Measurements from ENCODE around the gene DSCAM. TPM values are rescaled to one million over a fixed set of nuclear protein-coding genes. Genes with fewer than 3 reads are reported as not detected.

Gene DSCAM
- total RNA-seq, 1 experiment from 2014 or later: not detected

GRCh38 chr21:40615505-40616376 lies 231.2 kb downstream of the DSCAM start:
- no peak for DNase-seq (ENCODE audit: low read depth)

GRCh38 chr21:40613546-40614030 lies 233.4 kb downstream of the DSCAM start:
- no peak for DNase-seq (ENCODE audit: low read depth)

DNA sequence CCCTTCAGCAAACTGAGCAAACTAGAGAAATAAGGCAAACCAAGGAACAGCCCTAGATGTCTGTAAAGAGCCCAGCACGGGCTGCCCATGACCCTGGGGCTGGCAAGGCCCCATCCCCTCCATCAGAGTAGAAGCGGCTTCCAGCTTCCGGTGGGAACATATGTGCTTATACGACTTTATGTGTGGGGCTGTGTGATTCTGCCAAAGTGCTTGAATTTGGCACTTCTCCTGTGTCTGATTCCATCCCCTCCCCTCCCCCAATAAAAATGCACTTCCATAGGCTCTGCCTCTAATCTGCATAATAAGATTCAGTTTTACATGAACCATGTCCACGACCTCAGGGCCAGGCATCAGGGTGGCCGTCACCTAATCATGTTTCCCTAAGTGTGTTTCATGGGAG lies 236.6 kb downstream of the DSCAM start:
- no peak for DNase-seq (ENCODE audit: low read depth)

GRCh38 chr21:40606341-40606740 lies 240.6 kb downstream of the DSCAM start:
- no peak for DNase-seq (ENCODE audit: low read depth)

DNA sequence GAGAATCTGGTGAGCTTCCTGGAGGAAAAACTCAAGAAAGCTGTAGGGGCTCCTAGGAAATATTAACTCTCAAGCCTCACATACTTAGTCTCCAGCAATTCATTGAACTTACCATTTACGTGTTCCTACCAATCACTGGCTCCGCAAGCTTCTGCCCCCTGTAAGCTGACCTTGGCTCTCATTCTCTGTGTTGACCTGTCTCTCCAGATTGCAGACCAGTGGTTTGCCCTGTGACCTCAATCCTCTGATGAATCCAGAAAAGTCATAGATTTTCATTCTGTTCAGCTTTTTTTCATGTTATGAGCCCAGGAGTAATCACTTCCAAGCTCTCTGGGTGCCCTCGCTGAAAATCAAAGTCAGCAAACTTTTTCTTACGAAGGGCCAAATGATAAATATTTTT lies 241.9 kb downstream of the DSCAM start:
- no peak for DNase-seq (ENCODE audit: low read depth)

- DNase-seq (ENCODE audit: low read depth): no peak
These were observed 243.2 kb downstream of the DSCAM start for GRCh38 chr21:40603774-40604173.

GRCh38 chr21:40602080-40602479 lies 244.9 kb downstream of the DSCAM start:
- DNase-seq (ENCODE audit: low read depth): no peak

DNA sequence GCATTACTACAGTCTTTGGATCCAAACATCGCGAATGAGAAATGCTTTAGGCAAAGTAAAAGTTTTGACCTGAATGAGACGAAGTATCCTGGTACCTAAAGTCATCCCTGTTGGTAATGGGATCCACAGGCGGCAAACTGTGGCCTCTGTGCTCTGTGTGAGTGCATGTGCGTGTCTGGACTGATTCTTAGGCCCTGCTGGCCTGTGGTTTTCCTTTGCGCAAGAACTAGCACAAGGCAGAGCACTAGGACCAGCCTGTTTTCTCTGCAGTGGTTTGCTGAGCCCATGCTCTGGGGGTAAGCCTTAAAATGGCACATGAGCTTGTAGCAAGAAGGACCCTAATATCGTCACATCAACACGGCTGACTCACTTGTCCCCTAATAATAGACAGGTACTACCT lies 251.2 kb downstream of the DSCAM start:
- no peak for DNase-seq (ENCODE audit: low read depth)

DNA sequence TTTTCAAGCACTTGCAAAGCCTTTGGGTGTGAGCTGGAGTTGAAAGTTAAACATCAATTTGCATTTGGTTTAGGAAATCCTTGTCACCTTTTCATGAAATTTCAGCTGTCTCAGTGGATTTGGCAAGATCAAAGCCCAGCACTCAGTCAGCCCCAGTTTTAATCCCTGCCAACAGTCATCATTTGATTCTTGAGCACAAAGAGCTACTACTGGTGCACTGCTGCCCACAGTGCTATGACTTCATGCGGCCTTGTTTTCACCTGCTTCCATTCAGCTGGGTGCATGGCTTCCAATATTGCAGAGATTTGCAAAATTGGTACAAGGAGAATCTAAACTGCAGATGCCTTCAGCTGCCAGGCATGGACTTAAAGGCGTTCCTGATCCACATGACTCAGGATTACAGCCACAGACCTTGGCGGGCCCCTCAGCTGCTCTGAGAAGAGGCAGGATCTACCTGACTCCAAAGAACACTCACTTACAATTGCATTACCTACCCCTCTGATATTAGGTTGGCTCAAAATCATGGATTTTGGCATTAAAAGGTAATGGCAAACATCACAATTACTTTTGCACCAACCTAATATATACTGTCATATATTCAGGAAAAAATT lies 259.1 kb downstream of the DSCAM start:
- no peak for DNase-seq (ENCODE audit: low read depth)

DNA sequence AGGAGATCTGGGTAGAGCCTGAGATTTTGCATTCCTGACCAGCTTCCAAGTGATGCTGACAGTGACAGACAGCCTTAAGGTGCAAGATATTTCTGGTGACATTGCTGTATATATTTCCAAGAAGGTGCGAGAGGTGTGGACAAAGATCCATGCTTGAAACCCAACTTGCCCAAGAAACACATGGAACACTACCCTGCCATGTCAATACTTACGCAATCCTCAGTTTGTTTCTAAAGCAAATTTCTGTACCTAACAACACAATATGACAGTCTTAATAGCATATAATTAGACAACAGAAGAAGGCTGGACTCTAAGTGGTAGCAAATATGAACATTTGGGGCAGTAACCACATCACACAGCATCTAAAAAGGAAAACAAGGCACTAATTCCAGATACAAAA lies 260.4 kb downstream of the DSCAM start:
- DNase-seq (ENCODE audit: low read depth): no peak

DNA sequence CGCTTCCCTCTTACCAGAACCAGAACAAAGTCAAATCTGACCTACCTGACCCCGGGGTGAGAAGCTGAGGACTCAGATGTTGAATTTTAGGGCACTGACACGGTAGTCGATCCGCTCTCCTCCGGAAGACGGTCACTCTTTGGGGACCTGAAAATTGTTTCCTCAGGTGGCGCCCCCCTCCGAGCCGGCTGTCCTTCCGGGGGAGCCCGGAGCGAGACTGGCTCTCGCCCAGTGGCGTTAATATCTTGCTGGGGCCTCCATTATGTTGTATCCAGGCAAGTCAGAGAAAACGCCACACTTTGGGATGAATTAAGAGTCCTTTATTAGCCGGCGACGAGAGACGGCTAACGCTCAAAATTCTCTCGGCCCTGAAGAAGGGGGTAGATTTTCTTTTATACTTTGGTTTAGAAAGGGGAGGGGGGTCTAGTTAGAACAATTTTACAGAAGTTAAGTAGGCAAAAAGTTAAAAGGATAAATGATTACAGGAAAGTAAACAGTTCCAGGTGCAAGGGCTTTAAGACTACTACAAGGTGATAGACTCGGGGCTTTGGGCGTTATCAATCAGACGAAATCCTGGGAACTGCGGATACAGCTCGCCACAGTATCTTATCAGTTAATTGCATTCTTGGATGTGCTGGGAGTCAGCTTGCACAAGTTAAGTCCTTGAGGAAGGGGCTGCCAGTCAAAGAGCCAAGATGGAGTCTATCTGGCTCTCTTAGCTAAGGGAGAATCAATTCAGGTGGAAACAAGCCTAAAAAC lies 269.5 kb downstream of the DSCAM start:
- DNase-seq (ENCODE audit: low read depth): no peak

GRCh38 chr21:40575976-40576375 lies 271.0 kb downstream of the DSCAM start:
- no peak for DNase-seq (ENCODE audit: low read depth)

- no peak for DNase-seq (ENCODE audit: low read depth)
These were observed 277.6 kb downstream of the DSCAM start for GRCh38 chr21:40569357-40569756.

DNA sequence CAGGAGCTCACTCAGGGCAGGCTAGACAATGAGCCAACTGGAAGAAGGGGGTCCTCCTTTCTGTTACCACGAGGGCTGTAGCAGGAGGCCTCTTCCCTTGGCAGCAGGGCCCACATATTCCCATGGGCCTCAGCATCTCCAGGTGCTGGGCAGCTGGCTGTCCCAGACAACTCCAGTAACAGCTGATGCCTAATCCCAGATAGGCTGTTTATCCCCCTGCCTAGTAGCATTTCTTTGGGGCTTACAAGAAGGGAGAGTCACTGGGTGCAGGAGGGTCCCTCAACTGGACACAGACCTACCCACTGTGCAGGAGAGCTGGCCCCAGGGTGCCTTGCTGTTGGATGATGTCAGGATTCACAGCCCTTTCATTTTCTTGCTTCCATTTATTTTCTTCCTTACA lies 278.2 kb downstream of the DSCAM start:
- no peak for DNase-seq (ENCODE audit: low read depth)

- DNase-seq (ENCODE audit: low read depth): no peak
These were observed 279.5 kb downstream of the DSCAM start for GRCh38 chr21:40567501-40567900.

- no peak for DNase-seq (ENCODE audit: low read depth)
These were observed 280.5 kb downstream of the DSCAM start for GRCh38 chr21:40566486-40566885.

- DNase-seq (ENCODE audit: low read depth): no peak
These were observed 282.6 kb downstream of the DSCAM start for GRCh38 chr21:40564318-40564717.

GRCh38 chr21:40563900-40564299 lies 283.1 kb downstream of the DSCAM start:
- no peak for DNase-seq (ENCODE audit: low read depth)

- DNase-seq (ENCODE audit: low read depth): no peak
These were observed 284.5 kb downstream of the DSCAM start for GRCh38 chr21:40562242-40563002.

GRCh38 chr21:40556442-40556968 lies 290.5 kb downstream of the DSCAM start:
- DNase-seq (ENCODE audit: low read depth): no peak

DNA sequence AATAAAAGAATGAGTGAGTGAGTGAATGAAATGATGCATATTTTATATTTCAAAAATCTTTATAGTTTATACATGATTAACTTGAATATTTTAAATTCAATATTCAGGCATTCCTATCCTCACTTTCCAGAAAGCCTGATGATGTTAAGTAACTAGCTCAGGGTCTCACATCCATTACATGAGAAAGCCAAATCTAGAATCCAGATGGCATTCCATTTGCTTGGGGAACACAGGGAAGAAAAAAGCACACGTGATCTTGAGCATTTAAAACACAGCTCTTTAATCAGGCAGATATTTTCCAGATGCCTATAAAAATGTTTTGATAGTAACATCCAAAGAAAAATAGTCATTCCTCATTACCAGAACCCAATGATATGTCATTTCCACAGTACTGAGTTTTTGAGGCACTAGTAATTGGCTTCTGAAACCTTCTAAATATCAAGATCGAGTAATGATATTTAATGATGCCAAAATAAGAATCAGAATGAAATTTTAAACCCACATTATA lies 291.9 kb downstream of the DSCAM start:
- DNase-seq (ENCODE audit: low read depth): no peak

Measured in LHCN-M2 (cell line).